HepG2 (cell line): ENCODE measurements around the gene KHK. TPM values are rescaled to one million over a fixed set of nuclear protein-coding genes. Genes with fewer than 3 reads are reported as not detected.

Source experiments
- AGO2 ChIP-seq: fragments of 200-400 bp; formaldehyde crosslinking; optimal IDR thresholded peaks from 2 replicates; pipeline ENCODE3; 2017; ENCODE audit warnings: mild to moderate bottlenecking, low read depth, low read length, moderate library complexity
- ELF4 ChIP-seq: sonication (generic); formaldehyde crosslinking; IDR thresholded peaks from 2 replicates; pipeline ENCODE4 v1.5.0; 2020; ENCODE audit warnings: missing genetic modification reagents, mild to moderate bottlenecking, moderate library complexity, borderline replicate concordance
- FOXO1 ChIP-seq: sonication (generic); formaldehyde crosslinking; IDR thresholded peaks from 2 replicates; pipeline ENCODE4 v1.4.0; 2020; ENCODE audit warnings: missing genetic modification reagents
- PHF20 ChIP-seq: sonication (generic); formaldehyde crosslinking; IDR thresholded peaks from 2 replicates; pipeline ENCODE4 v1.5.0; 2020; ENCODE audit warnings: mild to moderate bottlenecking, missing genetic modification reagents
- REPIN1 ChIP-seq: sonication (generic); formaldehyde crosslinking; IDR thresholded peaks from 2 replicates; pipeline ENCODE4 v1.8.0; 2022; ENCODE audit warnings: missing genetic modification reagents, low read depth, mild to moderate bottlenecking, borderline replicate concordance
- SUZ12 ChIP-seq: fragments of 150-350 bp; IDR thresholded peaks from 2 replicates; pipeline ENCODE4 v1.6.1; 2014; ENCODE audit warnings: low read depth, low read length
- TBP ChIP-seq: sonication (generic); formaldehyde crosslinking; IDR thresholded peaks from 2 replicates; pipeline ENCODE4 v1.5.0; 2020; ENCODE audit warnings: missing genetic modification reagents
- ZBTB38 ChIP-seq: sonication (generic); formaldehyde crosslinking; IDR thresholded peaks from 2 replicates; pipeline ENCODE4 v1.5.1; 2020; ENCODE audit warnings: mild to moderate bottlenecking, missing genetic modification reagents
- ZEB1 ChIP-seq: IDR thresholded peaks from 2 replicates; pipeline ENCODE4 v1.6.1; 2012; ENCODE audit warnings: mild to moderate bottlenecking, low read depth, inconsistent platforms; ENCODE audit not compliant: insufficient replicate concordance
- ZFY ChIP-seq: sonication (generic); formaldehyde crosslinking; IDR thresholded peaks from 2 replicates; pipeline ENCODE4 v1.4.0; 2020; ENCODE audit warnings: missing genetic modification reagents
- ZNF350 ChIP-seq: sonication (generic); formaldehyde crosslinking; IDR thresholded peaks from 2 replicates; pipeline ENCODE4 v1.4.0; 2020; ENCODE audit warnings: mild to moderate bottlenecking, low read depth, missing genetic modification reagents, borderline replicate concordance
- ZNF574 ChIP-seq: sonication (generic); formaldehyde crosslinking; IDR thresholded peaks from 2 replicates; pipeline ENCODE4 v1.4.0; 2020; ENCODE audit warnings: missing genetic modification reagents
- ZNF644 ChIP-seq: IDR thresholded peaks from 2 replicates; pipeline ENCODE4 v1.6.1; 2016; ENCODE audit warnings: low read depth
- polyA plus RNA-seq, 8 experiments: library from polyadenylated mRNA; depleted of rRNA in 3 of 8; stranded (reverse) in 7 of 8; unstranded in 1 of 8; fragments of >200 nt; fragmentation: Illumina TruSeq in 4 of 8; extraction: Trizol in 4 of 8; gene quantifications; 2 replicates each; pipeline versions ENCODE4 v1.2.1 to v1.2.3, GENCODE V29; 2011 to 2016; ENCODE audit warnings: low read depth in 4 of 8, missing spikeins in 1 of 8, mixed read lengths in 1 of 8; ENCODE audit not compliant: insufficient read depth in 1 of 8
- total RNA-seq, 5 experiments: library from RNA; depleted of rRNA; stranded (reverse); fragments of >200 nt; fragmentation: Illumina TruSeq; extraction: Trizol; gene quantifications; 2 replicates each; pipeline ENCODE4 v1.2.3, GENCODE V29; 2016; ENCODE audit warnings: low read depth in 1 of 5
- TF ChIP-seq, protein P1 (sequence below): sonication (generic); formaldehyde crosslinking; IDR thresholded peaks from 2 replicates; pipeline ENCODE4 v1.4.0; 2020; ENCODE audit warnings: mild to moderate bottlenecking, missing genetic modification reagents
- TF ChIP-seq, protein P2 (sequence below): sonication (generic); formaldehyde crosslinking; IDR thresholded peaks from 2 replicates; pipeline ENCODE4 v1.8.0; 2022; ENCODE audit warnings: mild to moderate bottlenecking, missing genetic modification reagents; ENCODE audit not compliant: insufficient replicate concordance
- TF ChIP-seq, protein P3 (sequence below): sonication (generic); formaldehyde crosslinking; IDR thresholded peaks from 2 replicates; pipeline ENCODE4 v1.5.1; 2020; ENCODE audit warnings: mild to moderate bottlenecking, missing genetic modification reagents, moderate library complexity

KHK gene
- total and polyA plus RNA-seq, 2 of the 13 experiments (the other 11 are each of a cell fraction or from before 2014, with no cell fraction given) = 40.9 to 99.2 TPM

GRCh38 chr2:27102329-27102728 lies 15.8 kb downstream of the KHK start (continued):
- TF ChIP-seq, protein P1, sequence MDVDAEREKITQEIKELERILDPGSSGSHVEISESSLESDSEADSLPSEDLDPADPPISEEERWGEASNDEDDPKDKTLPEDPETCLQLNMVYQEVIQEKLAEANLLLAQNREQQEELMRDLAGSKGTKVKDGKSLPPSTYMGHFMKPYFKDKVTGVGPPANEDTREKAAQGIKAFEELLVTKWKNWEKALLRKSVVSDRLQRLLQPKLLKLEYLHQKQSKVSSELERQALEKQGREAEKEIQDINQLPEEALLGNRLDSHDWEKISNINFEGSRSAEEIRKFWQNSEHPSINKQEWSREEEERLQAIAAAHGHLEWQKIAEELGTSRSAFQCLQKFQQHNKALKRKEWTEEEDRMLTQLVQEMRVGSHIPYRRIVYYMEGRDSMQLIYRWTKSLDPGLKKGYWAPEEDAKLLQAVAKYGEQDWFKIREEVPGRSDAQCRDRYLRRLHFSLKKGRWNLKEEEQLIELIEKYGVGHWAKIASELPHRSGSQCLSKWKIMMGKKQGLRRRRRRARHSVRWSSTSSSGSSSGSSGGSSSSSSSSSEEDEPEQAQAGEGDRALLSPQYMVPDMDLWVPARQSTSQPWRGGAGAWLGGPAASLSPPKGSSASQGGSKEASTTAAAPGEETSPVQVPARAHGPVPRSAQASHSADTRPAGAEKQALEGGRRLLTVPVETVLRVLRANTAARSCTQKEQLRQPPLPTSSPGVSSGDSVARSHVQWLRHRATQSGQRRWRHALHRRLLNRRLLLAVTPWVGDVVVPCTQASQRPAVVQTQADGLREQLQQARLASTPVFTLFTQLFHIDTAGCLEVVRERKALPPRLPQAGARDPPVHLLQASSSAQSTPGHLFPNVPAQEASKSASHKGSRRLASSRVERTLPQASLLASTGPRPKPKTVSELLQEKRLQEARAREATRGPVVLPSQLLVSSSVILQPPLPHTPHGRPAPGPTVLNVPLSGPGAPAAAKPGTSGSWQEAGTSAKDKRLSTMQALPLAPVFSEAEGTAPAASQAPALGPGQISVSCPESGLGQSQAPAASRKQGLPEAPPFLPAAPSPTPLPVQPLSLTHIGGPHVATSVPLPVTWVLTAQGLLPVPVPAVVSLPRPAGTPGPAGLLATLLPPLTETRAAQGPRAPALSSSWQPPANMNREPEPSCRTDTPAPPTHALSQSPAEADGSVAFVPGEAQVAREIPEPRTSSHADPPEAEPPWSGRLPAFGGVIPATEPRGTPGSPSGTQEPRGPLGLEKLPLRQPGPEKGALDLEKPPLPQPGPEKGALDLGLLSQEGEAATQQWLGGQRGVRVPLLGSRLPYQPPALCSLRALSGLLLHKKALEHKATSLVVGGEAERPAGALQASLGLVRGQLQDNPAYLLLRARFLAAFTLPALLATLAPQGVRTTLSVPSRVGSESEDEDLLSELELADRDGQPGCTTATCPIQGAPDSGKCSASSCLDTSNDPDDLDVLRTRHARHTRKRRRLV (CRISPR knock-in tag) = no peak
- TF ChIP-seq TBP (CRISPR knock-in tag) (no peak), REPIN1 (no peak), FOXO1 (CRISPR knock-in tag) (no peak), ELF4 (CRISPR knock-in tag) (no peak), ZNF350 (CRISPR knock-in tag) (0 out of 2 replicates have a peak, but pooled peaks have one; percentile 20), AGO2 (peak; percentile 72), ZNF644 (no peak), PHF20 (no peak), SUZ12 (no peak), ZEB1 (no peak), ZFY (no peak), ZBTB38 (CRISPR knock-in tag) (no peak), ZNF574 (no peak)
- TF ChIP-seq, protein P2, sequence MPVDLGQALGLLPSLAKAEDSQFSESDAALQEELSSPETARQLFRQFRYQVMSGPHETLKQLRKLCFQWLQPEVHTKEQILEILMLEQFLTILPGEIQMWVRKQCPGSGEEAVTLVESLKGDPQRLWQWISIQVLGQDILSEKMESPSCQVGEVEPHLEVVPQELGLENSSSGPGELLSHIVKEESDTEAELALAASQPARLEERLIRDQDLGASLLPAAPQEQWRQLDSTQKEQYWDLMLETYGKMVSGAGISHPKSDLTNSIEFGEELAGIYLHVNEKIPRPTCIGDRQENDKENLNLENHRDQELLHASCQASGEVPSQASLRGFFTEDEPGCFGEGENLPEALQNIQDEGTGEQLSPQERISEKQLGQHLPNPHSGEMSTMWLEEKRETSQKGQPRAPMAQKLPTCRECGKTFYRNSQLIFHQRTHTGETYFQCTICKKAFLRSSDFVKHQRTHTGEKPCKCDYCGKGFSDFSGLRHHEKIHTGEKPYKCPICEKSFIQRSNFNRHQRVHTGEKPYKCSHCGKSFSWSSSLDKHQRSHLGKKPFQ (CRISPR knock-in tag) = no peak
- TF ChIP-seq, protein P3, sequence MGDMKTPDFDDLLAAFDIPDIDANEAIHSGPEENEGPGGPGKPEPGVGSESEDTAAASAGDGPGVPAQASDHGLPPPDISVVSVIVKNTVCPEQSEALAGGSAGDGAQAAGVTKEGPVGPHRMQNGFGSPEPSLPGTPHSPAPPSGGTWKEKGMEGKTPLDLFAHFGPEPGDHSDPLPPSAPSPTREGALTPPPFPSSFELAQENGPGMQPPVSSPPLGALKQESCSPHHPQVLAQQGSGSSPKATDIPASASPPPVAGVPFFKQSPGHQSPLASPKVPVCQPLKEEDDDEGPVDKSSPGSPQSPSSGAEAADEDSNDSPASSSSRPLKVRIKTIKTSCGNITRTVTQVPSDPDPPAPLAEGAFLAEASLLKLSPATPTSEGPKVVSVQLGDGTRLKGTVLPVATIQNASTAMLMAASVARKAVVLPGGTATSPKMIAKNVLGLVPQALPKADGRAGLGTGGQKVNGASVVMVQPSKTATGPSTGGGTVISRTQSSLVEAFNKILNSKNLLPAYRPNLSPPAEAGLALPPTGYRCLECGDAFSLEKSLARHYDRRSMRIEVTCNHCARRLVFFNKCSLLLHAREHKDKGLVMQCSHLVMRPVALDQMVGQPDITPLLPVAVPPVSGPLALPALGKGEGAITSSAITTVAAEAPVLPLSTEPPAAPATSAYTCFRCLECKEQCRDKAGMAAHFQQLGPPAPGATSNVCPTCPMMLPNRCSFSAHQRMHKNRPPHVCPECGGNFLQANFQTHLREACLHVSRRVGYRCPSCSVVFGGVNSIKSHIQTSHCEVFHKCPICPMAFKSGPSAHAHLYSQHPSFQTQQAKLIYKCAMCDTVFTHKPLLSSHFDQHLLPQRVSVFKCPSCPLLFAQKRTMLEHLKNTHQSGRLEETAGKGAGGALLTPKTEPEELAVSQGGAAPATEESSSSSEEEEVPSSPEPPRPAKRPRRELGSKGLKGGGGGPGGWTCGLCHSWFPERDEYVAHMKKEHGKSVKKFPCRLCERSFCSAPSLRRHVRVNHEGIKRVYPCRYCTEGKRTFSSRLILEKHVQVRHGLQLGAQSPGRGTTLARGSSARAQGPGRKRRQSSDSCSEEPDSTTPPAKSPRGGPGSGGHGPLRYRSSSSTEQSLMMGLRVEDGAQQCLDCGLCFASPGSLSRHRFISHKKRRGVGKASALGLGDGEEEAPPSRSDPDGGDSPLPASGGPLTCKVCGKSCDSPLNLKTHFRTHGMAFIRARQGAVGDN (CRISPR knock-in tag) = peak; percentile 9; the same call in 1 of the 2 replicates
